ENCODE measurements around the gene TCEANC2. TPM values are rescaled to one million over a fixed set of nuclear protein-coding genes. Genes with fewer than 3 reads are reported as not detected.

The TCEANC2 gene
- total and polyA plus RNA-seq, 2 donors (not counting 1 experiment from before 2014, with no cell fraction given) = 3.0 to 4.0 TPM

DNA sequence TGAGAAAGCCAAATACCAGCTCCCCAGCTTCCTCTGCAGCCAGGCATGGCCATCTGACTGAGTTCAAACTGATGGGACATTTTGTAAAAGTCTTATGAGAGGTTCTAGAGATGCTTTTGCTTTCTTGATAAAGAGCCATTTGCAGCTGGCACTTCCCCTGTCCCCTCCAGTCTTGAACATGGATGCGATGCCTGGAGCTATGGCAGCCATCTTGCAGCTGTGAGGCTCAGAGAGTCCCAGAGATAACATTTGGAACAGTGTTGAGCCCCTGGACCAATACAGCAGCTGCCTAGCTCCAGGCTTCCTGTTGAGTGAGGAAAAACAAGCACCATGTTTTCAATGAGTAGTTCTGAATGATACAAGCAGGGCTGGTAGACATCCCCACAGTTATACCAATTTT is 85.6 kb downstream of the TCEANC2 start:
- TF ChIP-seq EZH2 (IDR thresholded peaks at IDR 0.05; ENCODE audit: low read length, missing control alignments) = no peak
- TF ChIP-seq, protein P1, sequence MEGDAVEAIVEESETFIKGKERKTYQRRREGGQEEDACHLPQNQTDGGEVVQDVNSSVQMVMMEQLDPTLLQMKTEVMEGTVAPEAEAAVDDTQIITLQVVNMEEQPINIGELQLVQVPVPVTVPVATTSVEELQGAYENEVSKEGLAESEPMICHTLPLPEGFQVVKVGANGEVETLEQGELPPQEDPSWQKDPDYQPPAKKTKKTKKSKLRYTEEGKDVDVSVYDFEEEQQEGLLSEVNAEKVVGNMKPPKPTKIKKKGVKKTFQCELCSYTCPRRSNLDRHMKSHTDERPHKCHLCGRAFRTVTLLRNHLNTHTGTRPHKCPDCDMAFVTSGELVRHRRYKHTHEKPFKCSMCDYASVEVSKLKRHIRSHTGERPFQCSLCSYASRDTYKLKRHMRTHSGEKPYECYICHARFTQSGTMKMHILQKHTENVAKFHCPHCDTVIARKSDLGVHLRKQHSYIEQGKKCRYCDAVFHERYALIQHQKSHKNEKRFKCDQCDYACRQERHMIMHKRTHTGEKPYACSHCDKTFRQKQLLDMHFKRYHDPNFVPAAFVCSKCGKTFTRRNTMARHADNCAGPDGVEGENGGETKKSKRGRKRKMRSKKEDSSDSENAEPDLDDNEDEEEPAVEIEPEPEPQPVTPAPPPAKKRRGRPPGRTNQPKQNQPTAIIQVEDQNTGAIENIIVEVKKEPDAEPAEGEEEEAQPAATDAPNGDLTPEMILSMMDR (conservative IDR thresholded peaks at IDR 0.05 in 1 of 2, IDR thresholded peaks at IDR 0.05 in 1 of 2; ENCODE audit: low read depth in 1 of 2, low read length in 2 of 2) = no peak
- H3K4me1 ChIP-seq (ENCODE audit: control insufficient read depth, extremely low read depth, insufficient read depth, low read length) = no peaks in the 10 kb centered on the region
- no peaks in the 10 kb centered on the region for H4K20me1 ChIP-seq (ENCODE audit: control insufficient read depth, extremely low read depth, insufficient read depth, low read length)
- no peaks in the 10 kb centered on the region for H3K36me3 ChIP-seq (ENCODE audit: control insufficient read depth, insufficient read depth, low read length)
- H3K4me2 ChIP-seq (ENCODE audit: extremely low read depth, insufficient read depth, low read length) = no peak overlapping the region
- H3K9me3 ChIP-seq (ENCODE audit: control insufficient read depth, insufficient read depth, low read depth, low read length) = no peaks in the 10 kb centered on the region
- no peak overlapping the region for H3K27ac ChIP-seq (ENCODE audit: insufficient read depth, low read length)
- H3K79me2 ChIP-seq (ENCODE audit: control insufficient read depth, insufficient read depth, low read length) = no peaks in the 10 kb centered on the region
- H2AFZ ChIP-seq (ENCODE audit: low read length) = no peak overlapping the region
- no peak for DNase-seq (ENCODE audit: low read depth in 2 of 2)
- H3K27me3 ChIP-seq (ENCODE audit: control insufficient read depth, insufficient read depth, low read length) = peaks cover 5% of the 10 kb centered on the region
- no peak overlapping the region for H3K9ac ChIP-seq (ENCODE audit: insufficient read depth, low read length)
- no peak overlapping the region for H3K4me3 ChIP-seq (replicated peaks in 1 of 4; ENCODE audit: control extremely low read depth in 1 of 4, insufficient read depth in 1 of 4, low read depth in 3 of 4, low read length in 4 of 4)

- Histone ChIP-seq H3K9ac (ENCODE audit: insufficient read depth, low read length) (no peak overlapping the region), H2AFZ (ENCODE audit: low read length) (no peak overlapping the region), H3K36me3 (ENCODE audit: control insufficient read depth, insufficient read depth, low read length) (no peaks in the 10 kb centered on the region), H3K9me3 (ENCODE audit: control insufficient read depth, insufficient read depth, low read depth, low read length) (no peaks in the 10 kb centered on the region), H4K20me1 (ENCODE audit: control insufficient read depth, extremely low read depth, insufficient read depth, low read length) (no peaks in the 10 kb centered on the region), H3K4me3 (replicated peaks in 1 of 4; ENCODE audit: control extremely low read depth in 1 of 4, insufficient read depth in 1 of 4, low read depth in 3 of 4, low read length in 4 of 4) (no peak overlapping the region), H3K4me2 (ENCODE audit: extremely low read depth, insufficient read depth, low read length) (no peak overlapping the region), H3K79me2 (ENCODE audit: control insufficient read depth, insufficient read depth, low read length) (no peaks in the 10 kb centered on the region), H3K4me1 (ENCODE audit: control insufficient read depth, extremely low read depth, insufficient read depth, low read length) (no peaks in the 10 kb centered on the region), H3K27ac (ENCODE audit: insufficient read depth, low read length) (no peak overlapping the region), H3K27me3 (ENCODE audit: control insufficient read depth, insufficient read depth, low read length) (peaks cover 5% of the 10 kb centered on the region)
- TF ChIP-seq, protein P1 (conservative IDR thresholded peaks at IDR 0.05 in 1 of 2, IDR thresholded peaks at IDR 0.05 in 1 of 2; ENCODE audit: low read depth in 1 of 2, low read length in 2 of 2) = no peak
- no peak for TF ChIP-seq EZH2 (IDR thresholded peaks at IDR 0.05; ENCODE audit: low read length, missing control alignments)
- DNase-seq (ENCODE audit: low read depth in 2 of 2) = no peak
Observed at GRCh38 chr1:54139711-54140110, 86.3 kb downstream of the TCEANC2 start.

- H3K4me1 ChIP-seq (ENCODE audit: control insufficient read depth, extremely low read depth, insufficient read depth, low read length) = no peaks in the 10 kb centered on the region
- no peak overlapping the region for H3K4me2 ChIP-seq (ENCODE audit: extremely low read depth, insufficient read depth, low read length)
- no peaks in the 10 kb centered on the region for H3K9me3 ChIP-seq (ENCODE audit: control insufficient read depth, insufficient read depth, low read depth, low read length)
- DNase-seq (ENCODE audit: low read depth in 2 of 2) = no peak
- H3K9ac ChIP-seq (ENCODE audit: insufficient read depth, low read length) = no peak overlapping the region
- no peaks in the 10 kb centered on the region for H4K20me1 ChIP-seq (ENCODE audit: control insufficient read depth, extremely low read depth, insufficient read depth, low read length)
- H2AFZ ChIP-seq (ENCODE audit: low read length) = no peak overlapping the region
- H3K27ac ChIP-seq (ENCODE audit: insufficient read depth, low read length) = no peak overlapping the region
- no peaks in the 10 kb centered on the region for H3K36me3 ChIP-seq (ENCODE audit: control insufficient read depth, insufficient read depth, low read length)
- H3K4me3 ChIP-seq (replicated peaks in 1 of 4; ENCODE audit: control extremely low read depth in 1 of 4, insufficient read depth in 1 of 4, low read depth in 3 of 4, low read length in 4 of 4) = no peak overlapping the region
- H3K27me3 ChIP-seq (ENCODE audit: control insufficient read depth, insufficient read depth, low read length) = peaks cover 5% of the 10 kb centered on the region
- no peak for TF ChIP-seq EZH2 (IDR thresholded peaks at IDR 0.05; ENCODE audit: low read length, missing control alignments)
- TF ChIP-seq, protein P1 (conservative IDR thresholded peaks at IDR 0.05 in 1 of 2, IDR thresholded peaks at IDR 0.05 in 1 of 2; ENCODE audit: low read depth in 1 of 2, low read length in 2 of 2) = no peak
- no peaks in the 10 kb centered on the region for H3K79me2 ChIP-seq (ENCODE audit: control insufficient read depth, insufficient read depth, low read length)
Observed at GRCh38 chr1:54142146-54142900, 88.9 kb downstream of the TCEANC2 start.

All from fibroblast of lung (primary cell).